GM19468 (cell line): Measurements from ENCODE around the gene THOC3.
"Not testable (repeated sequence)": the region's sequence is repeated elsewhere in the genome, so short reads cannot be mapped to it uniquely, and the experiment has no call there.

ENCODE experiments used
- ATAC-seq: cut with Tn5 transposase; IDR thresholded peaks from one replicate; pipeline ENCODE4 v1.9.1; 2021; ENCODE audit warnings: mild to moderate bottlenecking, moderate library complexity, moderate number of reproducible peaks; ENCODE audit not compliant: unreplicated experiment; ENCODE audit errors: extremely low read depth

THOC3 gene, protein sequence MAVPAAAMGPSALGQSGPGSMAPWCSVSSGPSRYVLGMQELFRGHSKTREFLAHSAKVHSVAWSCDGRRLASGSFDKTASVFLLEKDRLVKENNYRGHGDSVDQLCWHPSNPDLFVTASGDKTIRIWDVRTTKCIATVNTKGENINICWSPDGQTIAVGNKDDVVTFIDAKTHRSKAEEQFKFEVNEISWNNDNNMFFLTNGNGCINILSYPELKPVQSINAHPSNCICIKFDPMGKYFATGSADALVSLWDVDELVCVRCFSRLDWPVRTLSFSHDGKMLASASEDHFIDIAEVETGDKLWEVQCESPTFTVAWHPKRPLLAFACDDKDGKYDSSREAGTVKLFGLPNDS

DNA sequence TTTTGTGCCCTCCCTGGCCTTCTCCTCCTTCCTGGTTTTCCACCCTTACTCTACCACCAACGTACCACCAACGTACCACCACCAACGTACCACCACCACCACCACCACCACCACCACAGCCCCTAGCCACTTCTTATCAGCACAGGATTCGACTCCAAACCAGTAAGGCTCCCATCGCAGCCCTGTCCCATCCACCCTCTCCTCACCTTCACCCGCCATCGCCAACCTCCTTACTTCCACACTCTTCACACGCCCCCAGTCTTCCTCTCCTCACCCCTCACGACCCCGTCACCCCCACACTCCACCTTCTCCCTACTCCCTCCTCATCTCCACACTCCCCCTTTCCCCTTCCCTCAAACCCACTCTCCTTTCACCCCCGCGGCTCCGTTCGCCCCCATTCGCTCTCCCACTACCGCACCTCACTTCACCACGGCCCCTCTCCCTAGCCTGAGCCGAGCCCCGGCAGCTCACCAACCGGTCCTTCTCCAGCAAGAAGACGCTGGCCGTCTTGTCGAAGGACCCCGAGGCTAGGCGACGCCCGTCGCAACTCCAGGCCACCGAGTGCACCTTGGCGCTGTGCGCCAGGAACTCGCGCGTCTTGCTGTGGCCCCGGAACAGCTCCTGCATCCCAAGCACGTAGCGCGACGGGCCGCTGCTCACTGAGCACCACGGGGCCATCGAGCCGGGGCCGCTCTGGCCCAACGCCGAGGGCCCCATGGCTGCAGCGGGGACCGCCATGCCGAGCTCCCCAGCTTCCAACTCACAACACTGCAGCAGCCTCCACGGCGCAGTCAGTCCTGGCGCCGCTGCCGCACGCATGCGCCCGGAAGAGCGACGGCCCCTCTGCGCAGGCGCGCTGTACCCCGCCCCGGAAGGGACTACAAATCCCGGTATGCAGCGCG lies at the start of gene THOC3:
TSS of gene THOC3 (minus strand) at position 845 of the 902 bp plus-strand sequence. CDS start at position 738, 107 bp downstream.
- peak; percentile 99 for ATAC-seq

DNA sequence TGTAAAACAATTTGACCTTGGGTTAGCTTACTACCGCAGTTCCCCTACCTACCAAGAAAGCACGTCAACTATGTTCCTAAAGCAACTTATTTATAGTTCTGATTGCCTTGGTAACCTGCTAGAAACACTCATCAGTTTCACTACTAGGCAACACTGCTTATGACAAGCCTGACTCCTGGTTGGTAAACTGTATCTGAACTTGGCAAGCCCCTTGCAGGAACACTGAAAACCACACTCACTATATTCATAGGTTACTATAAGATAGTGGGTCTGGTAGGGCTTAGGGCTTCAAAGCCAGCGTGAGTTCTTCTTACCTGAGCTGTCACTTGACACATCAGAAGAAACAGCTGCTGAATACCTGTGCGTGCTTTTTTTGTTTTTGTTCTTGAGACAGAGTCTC lies 49.2 kb upstream of the THOC3 start:
- not testable (repeated sequence) for ATAC-seq

DNA sequence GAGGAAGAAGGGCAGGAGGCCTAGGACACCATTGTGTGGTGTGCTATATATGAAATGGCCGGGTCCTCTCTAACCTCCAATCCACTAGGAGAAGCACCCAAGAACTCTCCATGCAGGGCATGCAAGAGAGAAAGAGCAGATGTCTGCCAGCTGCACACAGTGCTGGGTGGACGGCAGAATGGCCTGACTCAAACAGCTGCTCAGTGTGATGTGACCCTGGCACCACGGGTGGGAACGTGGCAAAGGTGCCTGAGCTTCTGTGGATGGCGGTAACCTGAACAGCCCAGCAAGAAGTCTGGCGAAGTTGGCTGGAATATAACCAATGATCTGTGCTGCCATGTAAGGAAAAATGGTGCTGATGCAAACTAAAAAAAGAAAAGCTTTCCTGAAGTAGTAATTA lies 46.2 kb upstream of the THOC3 start:
- ATAC-seq, result not testable (repeated sequence)

DNA sequence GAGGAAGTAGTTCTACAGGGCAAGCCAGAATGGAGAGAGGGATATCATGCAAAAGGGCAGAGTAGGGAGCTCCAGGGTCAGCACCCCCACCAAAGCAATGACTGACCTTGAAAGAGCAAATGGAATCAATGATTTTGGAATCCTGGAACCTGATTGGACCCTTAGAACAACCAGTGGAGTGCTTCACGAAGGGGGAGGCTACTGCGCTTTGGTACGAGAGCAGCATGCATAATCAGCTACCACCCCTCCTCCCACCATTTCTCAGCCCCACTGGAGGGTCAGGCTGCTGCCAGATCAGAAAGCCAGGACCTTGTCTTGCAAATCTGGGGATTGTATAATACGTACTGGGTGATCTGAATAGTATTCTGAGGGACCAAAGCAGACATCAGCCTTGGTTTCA lies 43.0 kb upstream of the THOC3 start:
- ATAC-seq, result not testable (repeated sequence)

DNA sequence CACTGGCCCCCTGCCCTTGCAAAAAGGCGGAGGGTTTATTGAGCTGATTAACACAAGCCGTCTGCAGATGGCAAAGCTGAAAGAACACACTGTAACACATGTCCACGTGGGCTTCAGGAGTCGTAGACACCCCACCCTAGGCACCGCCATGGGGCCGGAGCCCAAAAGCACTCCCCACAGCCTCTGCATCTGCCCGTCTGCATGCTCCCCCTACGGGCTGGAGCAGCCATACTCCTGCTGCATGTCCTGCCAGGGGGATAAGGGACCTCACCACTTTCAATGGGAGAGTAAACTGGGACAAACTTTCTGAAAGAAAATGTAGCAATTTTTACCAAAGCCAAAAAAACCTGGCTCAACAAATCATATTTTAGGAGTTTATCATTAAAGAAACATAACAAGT lies 42.1 kb upstream of the THOC3 start:
- not testable (repeated sequence) for ATAC-seq

DNA sequence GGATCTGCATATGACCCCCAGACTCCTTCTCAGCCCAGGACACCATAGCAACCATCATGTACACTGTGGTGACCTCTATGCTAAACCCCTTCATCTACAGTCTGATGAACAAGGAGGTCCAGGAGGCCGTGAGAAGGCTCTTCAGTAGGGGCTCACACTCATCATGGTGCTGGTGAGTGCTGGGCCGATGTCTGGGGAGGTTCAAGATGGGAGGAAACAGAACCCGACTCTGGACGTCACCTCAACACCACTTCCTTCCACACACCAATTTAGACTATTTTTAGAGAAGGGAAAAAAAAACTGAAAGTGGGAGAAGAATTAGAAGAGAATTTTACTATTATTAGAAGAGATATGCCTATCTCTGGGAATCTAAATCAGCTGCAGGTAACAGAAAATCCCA lies 39.1 kb upstream of the THOC3 start:
- not testable (repeated sequence) for ATAC-seq

DNA sequence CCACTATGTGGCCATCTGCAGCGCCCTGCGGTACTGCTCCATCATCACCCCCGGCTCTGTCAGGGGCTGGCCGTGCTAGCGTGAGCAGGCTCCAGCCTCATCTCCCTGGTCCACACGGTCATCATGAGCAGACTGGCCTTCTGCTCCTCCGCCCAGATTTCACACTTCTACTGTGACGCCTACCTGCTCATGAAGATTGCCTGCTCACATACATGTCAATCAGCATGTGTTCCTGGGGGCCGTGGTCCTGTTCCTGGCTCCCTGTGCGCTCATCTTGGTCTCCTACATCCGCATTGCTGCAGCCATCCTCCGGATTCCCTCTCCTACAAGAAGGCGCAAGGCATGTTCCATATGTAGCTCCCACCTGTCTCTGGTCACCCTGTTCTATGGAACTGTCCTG lies 38.7 kb upstream of the THOC3 start:
- not testable (repeated sequence) for ATAC-seq

DNA sequence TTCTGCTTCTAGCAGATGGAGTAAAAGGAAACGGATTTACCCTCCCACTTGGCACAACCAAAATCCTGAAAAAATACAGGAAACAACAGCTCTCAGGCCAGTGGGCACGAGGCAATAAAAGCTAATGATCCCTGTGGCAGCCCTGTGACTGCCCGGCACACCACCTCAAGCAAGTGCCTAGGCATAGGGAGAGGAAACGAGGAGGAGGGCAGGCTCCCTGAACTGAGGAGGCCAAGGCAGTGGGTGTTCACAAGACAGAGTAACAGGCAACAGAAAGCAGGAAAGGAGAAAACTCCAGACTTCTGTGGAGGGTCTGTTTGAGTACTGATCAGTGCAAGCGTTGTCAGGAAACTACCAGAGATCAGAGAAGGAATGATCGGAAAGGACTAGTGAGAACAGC lies 29.9 kb upstream of the THOC3 start:
- ATAC-seq, result not testable (repeated sequence)

DNA sequence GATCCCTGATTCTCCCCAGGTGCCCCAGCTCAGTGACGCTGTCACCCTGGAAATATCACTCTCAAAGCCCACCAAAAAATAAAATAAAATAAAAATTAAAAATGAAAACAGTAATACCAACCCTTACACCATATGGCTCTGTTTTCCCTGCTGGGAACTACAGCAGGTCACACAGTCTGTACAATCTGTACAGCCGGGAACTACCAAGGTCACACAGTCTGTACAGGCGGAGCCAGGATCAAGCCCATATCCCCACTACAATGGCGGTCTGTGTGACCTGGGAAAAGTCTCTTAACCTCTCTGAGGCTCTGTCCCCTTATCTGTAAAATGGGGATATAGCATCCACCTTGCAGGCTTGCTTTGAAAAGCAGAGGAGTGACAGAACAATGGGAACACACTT lies 29.4 kb upstream of the THOC3 start:
- ATAC-seq, result not testable (repeated sequence)

DNA sequence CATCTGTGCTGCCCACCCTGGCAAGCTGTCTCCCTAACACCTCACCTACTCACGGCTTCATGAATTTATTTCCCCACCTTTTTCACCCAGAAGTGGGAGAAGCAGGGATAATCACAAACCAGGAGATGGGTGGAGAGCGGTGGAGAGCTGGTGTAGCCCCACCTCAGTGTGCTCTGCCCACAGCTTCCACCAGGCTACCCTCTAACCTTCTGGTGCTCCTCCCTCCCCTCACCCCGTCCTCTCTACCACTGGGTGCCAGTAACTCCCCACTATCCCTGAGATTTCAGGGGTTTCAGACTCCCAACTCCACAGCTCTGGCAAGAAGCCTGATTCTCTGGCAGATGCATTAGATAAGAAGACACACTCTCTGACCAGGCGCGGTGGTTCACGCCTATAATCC lies 28.7 kb upstream of the THOC3 start:
- not testable (repeated sequence) for ATAC-seq

DNA sequence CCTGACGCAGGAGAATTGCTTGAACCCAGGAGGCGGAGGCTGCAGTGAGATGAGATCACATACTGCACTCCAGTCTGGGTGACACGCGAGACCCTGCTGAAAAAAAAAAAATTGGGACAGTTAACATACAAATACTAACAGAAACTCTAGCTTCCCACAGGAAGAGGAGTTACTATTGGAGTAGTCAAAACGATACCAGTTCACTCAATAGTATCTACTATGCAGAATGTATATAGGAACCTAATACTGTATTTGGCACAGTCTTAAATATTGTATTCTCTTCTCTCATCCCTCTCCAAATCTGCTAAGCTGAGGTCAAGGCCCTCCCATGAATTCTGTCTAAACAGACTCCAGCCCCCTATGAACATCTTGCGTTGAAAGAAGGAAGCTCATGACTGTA lies 27.4 kb upstream of the THOC3 start:
- not testable (repeated sequence) for ATAC-seq

DNA sequence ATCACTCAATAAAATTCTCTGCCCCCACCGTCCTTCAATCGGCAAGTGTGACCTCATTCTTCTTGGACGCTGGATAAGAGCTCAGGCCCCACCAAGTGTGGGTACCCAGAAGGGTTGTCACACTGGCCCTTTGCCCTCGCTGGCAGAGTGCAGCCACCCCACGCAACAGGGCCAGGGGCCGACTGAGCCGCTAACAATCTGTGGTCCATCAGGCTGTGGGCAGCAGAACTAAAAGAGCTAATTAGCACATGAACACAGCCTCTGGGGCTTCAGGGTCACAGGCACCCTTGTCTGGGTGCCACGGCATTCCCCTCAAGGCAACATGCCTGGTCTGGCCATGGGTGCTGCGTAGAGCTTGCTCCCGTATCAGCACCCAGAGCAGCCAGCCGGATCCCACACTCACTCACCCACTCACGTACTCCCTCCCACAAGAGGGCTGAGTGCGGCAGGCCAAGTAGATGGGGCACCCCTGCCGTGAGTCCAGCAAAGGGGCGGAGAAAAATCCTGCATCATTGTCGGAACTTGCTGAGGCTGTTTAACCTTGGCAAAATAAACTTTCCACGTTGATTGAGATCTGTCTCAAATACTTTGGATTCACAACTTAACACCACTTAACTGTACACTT lies 11.4 kb upstream of the THOC3 start:
- not testable (repeated sequence) for ATAC-seq

DNA sequence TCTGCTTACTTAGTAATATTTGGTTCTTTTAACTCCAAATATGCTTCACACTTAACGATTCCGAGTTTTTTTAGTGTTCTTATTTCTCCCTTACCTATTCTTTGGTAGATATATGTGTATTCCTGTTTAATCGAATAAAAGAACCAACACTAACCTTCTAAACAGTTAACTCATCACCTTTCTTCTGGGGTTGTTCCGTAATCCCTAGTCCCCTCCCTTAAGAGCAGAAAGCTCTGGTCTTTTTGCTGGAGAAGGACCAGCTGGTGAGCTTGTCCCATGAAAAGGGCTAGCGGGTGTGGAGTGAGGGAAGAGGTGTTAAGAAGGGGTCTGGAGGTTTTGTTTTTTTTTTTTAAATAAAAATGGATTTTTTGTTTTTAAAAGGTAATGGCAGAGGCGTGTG lies 266 bp upstream of the THOC3 start:
- not testable (repeated sequence) for ATAC-seq

DNA sequence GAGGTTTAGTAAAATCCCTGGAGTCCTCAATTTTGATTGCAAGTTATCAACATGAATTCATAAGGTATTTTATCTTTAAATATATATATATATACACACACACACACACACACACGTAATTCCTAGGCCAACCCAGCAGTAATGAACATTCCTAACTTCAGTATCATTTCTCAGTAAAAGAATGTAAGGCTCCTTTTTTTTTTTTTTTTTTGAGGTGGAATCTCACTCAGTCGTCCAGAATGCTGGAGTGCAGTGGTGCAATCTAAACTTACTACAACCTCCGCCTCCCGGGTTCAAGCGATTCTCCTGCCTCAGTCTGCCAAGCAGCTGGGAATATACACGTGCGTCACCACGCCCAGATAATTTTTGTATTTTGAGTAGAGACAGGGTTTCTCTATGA lies 5.8 kb downstream of the THOC3 start:
- not testable (repeated sequence) for ATAC-seq

DNA sequence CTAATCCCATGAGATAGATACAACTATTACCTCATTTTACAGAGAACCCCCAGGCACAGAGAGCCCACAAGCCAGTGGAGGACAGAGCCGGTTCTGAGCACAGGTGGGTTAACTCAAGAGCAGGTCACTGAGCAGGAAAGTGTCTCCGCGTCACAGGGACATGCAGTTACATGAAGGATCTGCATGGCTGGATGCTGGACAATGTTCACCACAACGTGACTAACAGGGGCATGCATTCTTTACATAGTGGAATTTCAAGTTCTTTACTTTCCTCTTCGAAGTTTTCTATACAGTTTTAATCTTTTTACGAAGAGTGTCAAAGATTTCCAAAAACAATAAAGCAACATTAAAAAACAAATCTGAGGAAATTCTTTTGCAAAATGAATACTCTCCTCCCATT lies 7.9 kb downstream of the THOC3 start:
- ATAC-seq, result not testable (repeated sequence)

DNA sequence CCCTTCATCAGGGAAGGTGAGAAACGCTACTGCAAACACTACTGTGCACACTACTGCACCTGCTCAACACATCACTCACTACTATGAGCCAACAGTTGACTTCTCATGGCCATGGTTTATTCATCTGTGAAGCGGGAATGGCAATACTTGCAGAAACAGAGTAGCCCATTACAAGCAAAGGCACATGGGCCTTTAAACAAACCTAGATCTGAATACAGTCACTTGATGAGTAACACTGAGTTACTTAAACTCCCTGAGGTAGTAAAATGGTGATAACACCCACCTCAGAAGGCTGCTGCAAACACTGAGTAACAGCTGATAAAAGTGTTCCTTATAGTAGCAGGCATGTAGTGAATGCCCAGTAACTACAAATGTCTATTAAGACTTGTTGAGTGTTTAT lies 9.6 kb downstream of the THOC3 start:
- ATAC-seq, result not testable (repeated sequence)

DNA sequence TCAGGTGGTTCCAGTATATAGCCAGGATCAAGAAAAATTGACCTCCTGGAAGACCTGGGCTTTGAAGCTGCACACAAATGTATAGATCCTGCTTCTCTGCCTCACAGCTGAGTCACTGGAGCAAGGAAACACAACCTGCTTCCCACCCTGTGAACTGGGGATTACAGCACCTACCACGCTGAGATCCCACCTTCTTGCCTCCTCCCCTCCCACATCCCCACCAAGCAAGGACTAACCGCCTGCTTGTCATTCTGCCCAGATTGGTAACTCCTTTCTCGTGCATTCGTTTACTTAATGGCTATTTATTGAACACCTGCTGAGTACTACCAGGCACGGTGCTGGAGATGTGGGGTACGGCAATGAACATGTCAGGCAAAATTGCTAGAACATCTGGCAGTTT lies 14.0 kb downstream of the THOC3 start:
- ATAC-seq, result not testable (repeated sequence)

DNA sequence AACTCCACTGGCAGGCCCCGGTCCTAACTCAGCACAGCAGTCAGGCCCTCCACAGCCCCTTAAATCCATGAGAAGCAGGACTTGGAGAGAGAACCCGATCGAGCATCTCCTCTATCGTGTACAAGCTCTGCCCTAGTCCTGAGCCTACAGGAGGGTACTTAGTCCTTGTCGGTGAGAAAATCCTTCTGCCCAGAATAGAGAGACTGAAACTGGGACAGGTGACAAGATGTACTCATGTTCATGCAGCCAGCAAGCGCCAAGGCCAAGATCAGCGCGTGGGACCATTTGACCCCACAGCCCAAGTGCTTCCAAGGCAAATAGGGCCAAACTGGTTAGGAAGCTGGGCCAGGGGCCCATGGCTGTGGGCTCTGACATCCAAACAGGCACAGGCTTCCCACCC lies 15.3 kb downstream of the THOC3 start:
- ATAC-seq, result not testable (repeated sequence)

DNA sequence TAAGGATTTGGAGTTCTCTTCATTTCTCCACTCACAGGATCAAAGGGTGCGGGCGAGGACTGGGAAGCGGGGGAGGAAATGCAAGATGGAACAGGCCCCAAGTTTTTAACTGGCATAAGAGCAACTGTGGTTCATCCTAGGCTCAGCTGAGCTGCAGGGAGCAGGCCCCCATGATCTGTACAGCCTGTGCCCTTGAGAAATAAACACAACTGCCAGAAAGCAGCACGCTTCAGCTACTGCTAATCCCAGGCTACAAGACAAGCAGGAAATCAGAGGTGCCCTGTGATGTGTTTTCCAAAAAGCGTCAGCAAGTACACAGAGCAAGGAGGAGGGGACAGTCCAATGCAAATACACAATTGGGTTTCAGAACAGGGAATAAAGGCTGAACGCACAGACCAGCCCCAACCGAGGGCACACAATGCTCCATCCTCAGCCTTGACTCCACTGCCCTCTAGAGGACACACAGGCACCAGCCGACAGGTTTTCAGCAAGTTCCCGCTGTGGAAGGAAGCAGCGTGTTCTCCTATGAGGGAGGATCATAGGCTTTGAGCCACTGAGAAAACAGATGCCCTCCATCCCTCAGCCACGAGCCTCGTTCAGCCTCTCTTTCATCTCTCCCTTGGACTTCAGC lies 16.7 kb downstream of the THOC3 start:
- ATAC-seq, result not testable (repeated sequence)
